Chondrocyte (in vitro differentiated cells): ENCODE data around the gene GDPD5. TPM values are rescaled to one million over a fixed set of nuclear protein-coding genes. Genes with fewer than 3 reads are reported as not detected.

ENCODE experiments used
- DNase-seq: peaks from one replicate; pipeline ENCODE4 v3.0.0; 2021; ENCODE audit warnings: mixed read lengths, low spot score
- H3K27ac Mint-ChIP-seq: one replicate; pipeline ENCODE4 v1.8.0; 2021; ENCODE audit warnings: mild to moderate bottlenecking, moderate library complexity, mixed read lengths; ENCODE audit not compliant: unreplicated experiment
- H3K27me3 Mint-ChIP-seq: 2 replicates; pipeline ENCODE4 v1.8.0; 2021; ENCODE audit warnings: low read depth, mixed read lengths
- H3K36me3 Mint-ChIP-seq: 2 replicates; pipeline ENCODE4 v1.8.0; 2021; ENCODE audit warnings: low read depth, mixed read lengths
- H3K4me1 Mint-ChIP-seq: 2 replicates; pipeline ENCODE4 v1.8.0; 2021; ENCODE audit warnings: low read depth, mild to moderate bottlenecking, mixed read lengths
- H3K4me3 Mint-ChIP-seq: one replicate; pipeline ENCODE4 v1.8.0; 2021; ENCODE audit warnings: mild to moderate bottlenecking, moderate library complexity, mixed read lengths; ENCODE audit not compliant: unreplicated experiment
- H3K9me3 Mint-ChIP-seq: 2 replicates; pipeline ENCODE4 v1.8.0; 2021; ENCODE audit warnings: low read depth, mixed read lengths
- CTCF ChIP-seq: fragments of 200-600 bp; sonication (generic); IDR thresholded peaks from 2 replicates; pipeline ENCODE4 v1.5.0; 2021; ENCODE audit warnings: antibody characterized with exemption, mild to moderate bottlenecking, moderate library complexity
- total RNA-seq: library from RNA; stranded (reverse); gene quantifications from 3 replicates; pipeline ENCODE4 v1.2.1, GENCODE V29; 2021

GDPD5 gene
- total RNA-seq, 1 donor from 2014 or later, result 12.6 TPM

- no peak for DNase-seq
- Mint-ChIP-seq H3K27ac (no peak overlapping the region), H3K27me3 (peaks cover 2% of the 10 kb centered on the region), H3K9me3 (no peaks in the 10 kb centered on the region), H3K4me1 (no peaks in the 10 kb centered on the region), H3K4me3 (no peak overlapping the region), H3K36me3 (no peaks in the 10 kb centered on the region)
- no peak for TF ChIP-seq CTCF
Measured at GRCh38 chr11:75541193-75542087, 15.7 kb upstream of the GDPD5 start.

GRCh38 chr11:75539459-75540334, 14.0 kb upstream of the GDPD5 start:
- no peak overlapping the region for H3K27ac Mint-ChIP-seq

DNA sequence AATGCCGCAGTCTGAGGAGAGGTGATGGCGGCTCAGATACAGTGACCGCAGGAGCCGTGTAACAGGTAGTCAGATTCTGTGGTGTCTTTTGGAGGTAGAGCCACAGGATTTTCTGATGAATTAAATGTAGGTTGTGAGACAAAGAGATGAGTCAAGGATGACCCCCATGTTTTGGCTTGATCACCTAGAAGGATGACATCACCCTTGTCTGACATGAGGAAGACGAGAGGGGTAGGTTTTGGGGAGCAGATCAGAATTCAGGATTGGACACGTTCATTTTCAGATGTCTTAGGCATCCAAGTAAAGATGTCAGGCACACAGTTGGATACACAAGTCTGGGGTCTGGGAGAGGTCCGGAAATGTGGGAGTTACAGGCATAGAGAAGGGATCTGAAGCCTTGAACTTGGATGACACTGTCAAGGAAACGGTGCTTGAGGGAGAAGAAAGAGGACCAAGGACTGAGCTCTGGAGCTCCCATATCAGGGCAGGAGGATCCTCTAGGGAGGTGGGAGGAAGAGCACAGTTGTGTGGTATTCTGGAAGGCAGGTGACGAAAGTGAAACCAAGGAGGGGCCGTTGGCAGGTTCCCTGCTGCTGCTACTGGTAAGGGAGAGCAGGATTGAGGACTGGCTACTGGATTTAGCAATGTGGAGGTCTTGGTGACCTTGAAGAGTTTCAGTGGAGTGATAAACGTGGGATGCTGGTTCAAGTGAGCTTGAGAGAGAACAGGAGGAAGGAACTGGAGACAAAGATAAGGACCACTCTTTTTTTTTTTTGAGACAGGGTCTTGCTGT, 12.6 kb upstream of the GDPD5 start:
- Mint-ChIP-seq H3K27ac (no peak overlapping the region), H3K36me3 (no peaks in the 10 kb centered on the region), H3K4me1 (peaks cover 10% of the 10 kb centered on the region)

More at GRCh38 chr11:75539459-75540334, 14.0 kb upstream of the GDPD5 start:
- no peak for TF ChIP-seq CTCF
- peaks cover 2% of the 10 kb centered on the region for H3K27me3 Mint-ChIP-seq
- H3K4me1 Mint-ChIP-seq, result no peaks in the 10 kb centered on the region
- no peaks in the 10 kb centered on the region for H3K36me3 Mint-ChIP-seq
- no peak overlapping the region for H3K4me3 Mint-ChIP-seq
- no peak for DNase-seq
- H3K9me3 Mint-ChIP-seq, result no peaks in the 10 kb centered on the region

GRCh38 chr11:75537740-75538139, 12.0 kb upstream of the GDPD5 start:
- H3K27ac Mint-ChIP-seq, result no peak overlapping the region
- TF ChIP-seq CTCF, result no peak
- H3K4me1 Mint-ChIP-seq, result peaks cover 10% of the 10 kb centered on the region
- no peak for DNase-seq
- peaks cover 2% of the 10 kb centered on the region for H3K27me3 Mint-ChIP-seq
- no peaks in the 10 kb centered on the region for H3K36me3 Mint-ChIP-seq
- H3K4me3 Mint-ChIP-seq, result no peak overlapping the region
- no peaks in the 10 kb centered on the region for H3K9me3 Mint-ChIP-seq

More for the DNA sequence above, 12.6 kb upstream of the GDPD5 start:
- Mint-ChIP-seq H3K27me3 (peaks cover 2% of the 10 kb centered on the region), H3K4me3 (no peak overlapping the region), H3K9me3 (no peaks in the 10 kb centered on the region)
- DNase-seq, result no peak
- TF ChIP-seq CTCF, result no peak
